Thyroid gland (tissue), 4 donors: ENCODE measurements around the gene FNDC7.

Source experiments
- CTCF ChIP-seq, 6 experiments: fragments of 200-600 bp in 3 of 6; fragments of 450-650 bp in 3 of 6; sonication (generic) in 3 of 6; IDR thresholded peaks; one replicate each; pipeline ENCODE4 v1.5.1; 2016 to 2019; ENCODE audit warnings: antibody characterized with exemption in 6 of 6, mild to moderate bottlenecking in 2 of 6, inconsistent platforms in 1 of 6, moderate library complexity in 1 of 6
- POLR2A ChIP-seq, 2 donors: fragments of 450-650 bp; IDR thresholded peaks; one replicate each; pipeline ENCODE4 v1.6.1; 2017; ENCODE audit warnings: antibody characterized with exemption in 2 of 2, mild to moderate bottlenecking in 2 of 2, moderate library complexity in 1 of 2

- TF ChIP-seq POLR2A (IDR thresholded peaks at IDR 0.05) = no peak
- no peak for TF ChIP-seq CTCF (IDR thresholded peaks at IDR 0.05)
Observed at GRCh38 chr1:108719656-108720435, 7.1 kb downstream of the FNDC7 start.
